Rectal smooth muscle tissue (tissue), 1 donor: ENCODE results near the gene C1QTNF2.

Experiments
- H3K27ac ChIP-seq: one replicate; pipeline ENCODE4 v1.7.0; 2013; ENCODE audit warnings: low read depth, low read length, inconsistent platforms
- H3K27me3 ChIP-seq: one replicate; pipeline ENCODE4 v1.7.0; 2013; ENCODE audit warnings: low read length; ENCODE audit not compliant: control insufficient read depth, insufficient read depth
- H3K36me3 ChIP-seq: one replicate; pipeline ENCODE4 v1.7.0; 2013; ENCODE audit warnings: low read length; ENCODE audit not compliant: control insufficient read depth, insufficient read depth
- H3K4me1 ChIP-seq: one replicate; pipeline ENCODE4 v1.7.0; 2013; ENCODE audit warnings: low read length; ENCODE audit not compliant: control insufficient read depth, insufficient read depth
- H3K4me3 ChIP-seq: one replicate; pipeline ENCODE4 v1.7.0; 2013; ENCODE audit warnings: low read length
- H3K9ac ChIP-seq: one replicate; pipeline ENCODE4 v1.7.0; 2013; ENCODE audit warnings: low read length

Gene C1QTNF2

GRCh38 chr5:160310140-160310539, 60.3 kb downstream of the C1QTNF2 start:
- H3K36me3 ChIP-seq = no peaks in the 10 kb centered on the region
- H3K4me1 ChIP-seq = no peaks in the 10 kb centered on the region
- peaks cover 5% of the 10 kb centered on the region for H3K27me3 ChIP-seq
- no peak overlapping the region for H3K9ac ChIP-seq
- no peak overlapping the region for H3K4me3 ChIP-seq
- H3K27ac ChIP-seq = no peak overlapping the region

GRCh38 chr5:160306696-160307095, 63.7 kb downstream of the C1QTNF2 start:
- Histone ChIP-seq H3K4me1 (no peaks in the 10 kb centered on the region), H3K9ac (no peak overlapping the region), H3K27ac (no peak overlapping the region), H3K27me3 (peaks cover 3% of the 10 kb centered on the region), H3K36me3 (no peaks in the 10 kb centered on the region), H3K4me3 (no peak overlapping the region)

GRCh38 chr5:160305319-160305718, 65.1 kb downstream of the C1QTNF2 start:
- Histone ChIP-seq H3K36me3 (no peaks in the 10 kb centered on the region), H3K27ac (no peak overlapping the region), H3K4me3 (no peak overlapping the region), H3K9ac (no peak overlapping the region), H3K27me3 (no peaks in the 10 kb centered on the region), H3K4me1 (no peaks in the 10 kb centered on the region)

GRCh38 chr5:160303690-160304089, 66.7 kb downstream of the C1QTNF2 start:
- Histone ChIP-seq H3K36me3 (no peaks in the 10 kb centered on the region), H3K27ac (no peak overlapping the region), H3K9ac (no peak overlapping the region), H3K4me1 (no peaks in the 10 kb centered on the region), H3K4me3 (no peak overlapping the region), H3K27me3 (no peaks in the 10 kb centered on the region)

GRCh38 chr5:160298189-160298588, 72.2 kb downstream of the C1QTNF2 start:
- H3K36me3 ChIP-seq = no peaks in the 10 kb centered on the region
- no peaks in the 10 kb centered on the region for H3K4me1 ChIP-seq
- H3K9ac ChIP-seq = no peak overlapping the region
- no peak overlapping the region for H3K4me3 ChIP-seq
- no peaks in the 10 kb centered on the region for H3K27me3 ChIP-seq
- no peak overlapping the region for H3K27ac ChIP-seq

GRCh38 chr5:160297776-160298175, 72.7 kb downstream of the C1QTNF2 start:
- Histone ChIP-seq H3K27ac (no peak overlapping the region), H3K36me3 (no peaks in the 10 kb centered on the region), H3K4me1 (no peaks in the 10 kb centered on the region), H3K27me3 (no peaks in the 10 kb centered on the region), H3K4me3 (no peak overlapping the region), H3K9ac (no peak overlapping the region)
